T-helper 9 cell (primary cell): ENCODE data around the gene KRT77.

Source experiments
- DNase-seq: peaks from one replicate; pipeline ENCODE4 v3.0.0-alpha.2; 2020

The KRT77 gene

GRCh38 chr12:52650520-52651081, 52.7 kb downstream of the KRT77 start:
- no peak for DNase-seq

GRCh38 chr12:52649066-52649465, 54.3 kb downstream of the KRT77 start:
- no peak for DNase-seq

- no peak for DNase-seq
These were observed 55.2 kb downstream of the KRT77 start for GRCh38 chr12:52648012-52648550.

- DNase-seq, result no peak
These were observed 55.7 kb downstream of the KRT77 start for GRCh38 chr12:52647601-52648000.

GRCh38 chr12:52646613-52647012, 56.7 kb downstream of the KRT77 start:
- no peak for DNase-seq

- no peak for DNase-seq
These were observed 57.3 kb downstream of the KRT77 start for GRCh38 chr12:52645982-52646381.

GRCh38 chr12:52645120-52645761, 58.1 kb downstream of the KRT77 start:
- DNase-seq, result peak; percentile 9

- DNase-seq, result no peak
These were observed 59.3 kb downstream of the KRT77 start for GRCh38 chr12:52644078-52644415.

GRCh38 chr12:52643233-52644077, 59.9 kb downstream of the KRT77 start:
- no peak for DNase-seq

GRCh38 chr12:52641468-52641867, 61.9 kb downstream of the KRT77 start:
- no peak for DNase-seq
